Stimulated activated CD8-positive, alpha-beta memory T cell treated with anti-CD3 and anti-CD28 coated beads, Interleukin-12 subunit alpha, Interleukin-12 subunit beta, amount 100 ng/mL, for 1 hour (primary cell): Measurements from ENCODE around the gene NEDD9.

Source experiments
- DNase-seq: peaks from one replicate; pipeline ENCODE4 v3.0.0-alpha.2; 2020; ENCODE audit warnings: low read depth

The NEDD9 gene

GRCh38 chr6:11217360-11218101, 14.9 kb downstream of the NEDD9 start:
- DNase-seq: no peak

DNA sequence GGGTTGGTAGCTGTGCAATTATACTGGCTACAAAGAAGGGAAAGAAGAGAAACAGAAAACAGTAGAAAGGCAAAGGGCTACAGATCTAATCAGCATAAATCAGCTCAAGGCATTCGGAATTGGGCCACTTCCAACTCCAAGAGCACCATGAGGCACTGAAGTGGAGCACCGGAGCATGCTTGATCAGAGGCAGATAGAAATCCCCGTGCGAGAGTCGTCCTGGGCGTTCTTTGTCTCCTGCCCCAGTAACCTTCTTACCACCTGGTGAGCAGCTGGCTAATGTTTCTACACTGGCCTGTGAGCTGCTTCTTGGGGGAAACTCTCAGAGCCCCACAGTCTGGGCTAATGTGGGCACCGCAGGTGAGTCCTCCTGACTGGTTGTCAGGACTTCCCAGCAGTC, 16.7 kb downstream of the NEDD9 start:
- no peak for DNase-seq

- DNase-seq: no peak
Measured at GRCh38 chr6:11214901-11215300, 17.6 kb downstream of the NEDD9 start.

GRCh38 chr6:11214084-11214833, 18.2 kb downstream of the NEDD9 start:
- DNase-seq: no peak

DNA sequence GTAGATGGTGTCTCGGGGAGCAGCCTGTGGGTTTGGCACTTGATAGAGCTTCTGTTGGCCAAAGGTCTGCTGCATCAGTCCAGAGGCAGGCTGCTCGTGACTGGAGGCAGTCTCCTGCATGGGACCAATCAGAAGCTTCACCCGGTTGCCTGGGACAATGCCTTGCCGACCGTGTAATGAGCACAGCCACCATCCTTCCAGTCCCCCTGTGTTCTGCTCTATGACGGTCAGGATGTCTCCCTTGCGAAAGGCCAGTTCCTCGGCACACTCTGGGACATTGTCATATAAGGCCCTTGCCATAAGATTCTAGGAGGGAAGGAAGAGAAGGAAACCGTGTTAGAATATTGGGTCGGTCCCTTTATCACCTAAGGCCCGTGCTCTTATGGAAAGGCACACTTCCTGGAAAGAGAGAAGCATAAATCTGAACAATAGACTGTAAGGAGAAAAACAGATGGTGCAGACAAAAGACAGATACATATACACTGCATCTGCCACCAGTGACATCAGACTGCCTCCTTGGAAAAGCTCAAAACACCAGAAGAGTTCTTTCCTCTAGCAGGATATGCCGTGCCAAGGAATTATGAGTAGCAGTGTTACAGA, 18.9 kb downstream of the NEDD9 start:
- DNase-seq: no peak

GRCh38 chr6:11212664-11213063, 19.8 kb downstream of the NEDD9 start:
- no peak for DNase-seq

DNA sequence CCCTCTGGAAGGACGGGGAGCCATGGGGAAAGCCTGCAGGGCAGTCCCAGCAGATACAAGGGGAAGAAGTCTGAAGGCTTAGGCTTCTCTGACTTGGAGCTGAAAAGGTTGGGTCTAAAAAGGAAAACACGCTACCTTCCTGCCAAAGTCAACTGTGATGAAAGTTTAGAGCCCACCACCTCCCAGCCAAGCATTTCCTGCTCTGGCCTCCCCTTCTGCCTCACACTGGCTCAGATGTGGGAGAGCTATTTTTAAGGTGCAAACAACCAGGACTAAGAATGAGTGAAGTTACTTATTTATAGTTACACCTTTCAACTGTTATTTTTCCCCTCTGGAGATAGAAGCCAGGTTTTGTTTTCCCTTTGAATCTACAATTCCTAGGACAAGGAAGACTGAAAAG, 21.2 kb downstream of the NEDD9 start:
- DNase-seq: no peak

DNA sequence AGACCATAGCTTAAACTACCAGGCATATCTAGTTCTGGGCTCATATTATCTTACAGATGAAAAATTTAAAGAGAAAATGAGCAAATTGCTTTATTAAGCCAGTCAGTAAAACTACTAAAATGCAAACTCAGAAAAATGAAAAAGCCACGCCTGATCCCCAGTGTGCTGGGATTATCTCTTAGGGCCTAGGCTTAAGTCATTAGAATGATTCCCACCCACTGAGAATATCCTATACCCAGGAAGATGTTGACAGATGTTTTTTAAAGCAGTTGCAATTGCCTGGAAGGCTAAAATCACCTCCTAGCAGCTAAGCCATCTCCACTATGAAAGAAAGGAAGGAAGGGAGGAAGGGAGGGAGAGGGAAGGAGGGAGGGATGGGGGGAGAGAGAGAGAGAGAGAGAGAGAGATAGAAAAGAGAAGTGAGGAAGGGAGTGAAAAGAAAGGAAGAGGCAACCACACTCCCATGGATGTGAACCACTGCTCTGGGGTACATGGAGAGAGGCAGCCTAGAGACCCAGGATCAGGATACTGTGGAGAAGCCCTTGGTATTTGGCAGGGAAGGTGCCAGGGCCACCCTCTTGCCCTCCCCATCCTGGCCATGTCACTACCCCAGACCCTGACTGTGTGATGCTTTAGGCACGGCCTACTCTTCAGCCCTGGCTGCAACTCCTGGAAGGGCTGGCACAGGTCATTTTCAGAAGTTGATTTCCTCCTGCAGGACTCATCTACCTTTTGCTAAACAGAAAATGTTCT, 21.9 kb downstream of the NEDD9 start:
- no peak for DNase-seq

DNA sequence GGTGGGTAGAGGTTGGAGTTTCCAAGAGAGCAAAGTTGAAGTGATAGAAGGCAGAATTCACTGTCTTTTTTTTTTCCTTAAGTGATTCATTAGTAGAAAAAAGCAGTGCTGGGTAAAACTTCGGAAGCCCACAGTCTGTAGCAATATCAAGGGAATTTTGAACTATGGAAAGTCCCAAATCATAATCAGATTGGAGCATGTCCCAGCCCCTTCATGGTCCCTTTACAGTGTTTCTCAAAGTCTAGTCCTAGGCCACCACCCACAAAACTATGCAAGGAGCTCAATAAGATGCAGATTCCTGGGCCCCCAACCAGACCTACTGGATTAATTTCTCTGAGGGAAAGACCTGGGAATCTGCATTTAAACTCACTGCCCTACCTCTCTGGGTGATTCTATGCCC, 22.6 kb downstream of the NEDD9 start:
- DNase-seq: no peak

GRCh38 chr6:11209369-11209768, 23.1 kb downstream of the NEDD9 start:
- no peak for DNase-seq

GRCh38 chr6:11208854-11209253, 23.6 kb downstream of the NEDD9 start:
- no peak for DNase-seq

GRCh38 chr6:11208267-11208666, 24.2 kb downstream of the NEDD9 start:
- DNase-seq: no peak

- DNase-seq: no peak
Measured at GRCh38 chr6:11207199-11207968, 25.1 kb downstream of the NEDD9 start.

DNA sequence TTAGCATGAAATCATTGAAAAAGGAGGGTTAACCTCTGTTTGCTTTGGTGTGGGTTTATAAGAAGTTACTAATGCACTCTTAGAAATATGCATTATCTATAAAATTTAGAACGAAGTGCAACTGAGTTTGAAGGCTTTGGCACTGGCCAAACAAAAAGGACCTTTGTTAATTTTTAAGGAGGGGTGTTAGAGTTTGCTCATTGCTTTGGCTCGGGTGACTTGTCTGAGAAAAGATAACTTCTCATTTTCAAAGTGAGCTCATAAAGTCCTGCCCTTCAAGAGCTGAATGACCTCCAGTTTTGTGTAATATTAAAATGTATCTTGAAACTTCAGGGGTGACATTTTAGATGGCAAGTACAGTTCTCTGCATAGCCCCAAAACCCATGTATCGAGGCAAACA, 25.9 kb downstream of the NEDD9 start:
- no peak for DNase-seq

DNA sequence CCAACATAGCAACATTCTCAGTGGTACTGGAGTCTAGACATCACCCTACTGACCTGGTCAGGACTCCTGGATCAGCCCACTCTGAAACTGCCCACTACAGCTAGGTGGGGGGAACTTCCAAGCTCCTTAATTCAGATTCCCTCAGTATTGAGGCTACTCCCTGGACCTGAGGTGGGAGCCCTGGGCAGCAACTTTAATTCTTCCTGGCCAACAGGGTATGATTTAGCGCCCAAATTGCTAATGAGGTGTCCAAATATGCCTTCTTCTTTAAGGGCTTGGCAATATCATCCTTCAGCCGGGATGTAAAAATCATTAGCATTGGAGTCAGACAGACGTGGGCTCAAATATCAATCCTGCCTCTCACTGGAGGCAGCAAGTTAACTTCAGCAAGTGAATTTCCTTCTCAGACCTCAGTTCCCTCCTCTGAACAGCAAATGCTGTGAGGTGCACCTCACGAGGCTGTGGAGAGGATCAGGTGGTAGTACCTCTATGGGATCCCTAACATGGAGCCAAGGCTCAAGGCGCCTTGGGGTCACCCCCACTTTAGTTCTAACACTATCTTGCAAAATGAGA, 27.6 kb downstream of the NEDD9 start:
- DNase-seq: no peak

GRCh38 chr6:11204005-11204399, 28.5 kb downstream of the NEDD9 start:
- DNase-seq: no peak

DNA sequence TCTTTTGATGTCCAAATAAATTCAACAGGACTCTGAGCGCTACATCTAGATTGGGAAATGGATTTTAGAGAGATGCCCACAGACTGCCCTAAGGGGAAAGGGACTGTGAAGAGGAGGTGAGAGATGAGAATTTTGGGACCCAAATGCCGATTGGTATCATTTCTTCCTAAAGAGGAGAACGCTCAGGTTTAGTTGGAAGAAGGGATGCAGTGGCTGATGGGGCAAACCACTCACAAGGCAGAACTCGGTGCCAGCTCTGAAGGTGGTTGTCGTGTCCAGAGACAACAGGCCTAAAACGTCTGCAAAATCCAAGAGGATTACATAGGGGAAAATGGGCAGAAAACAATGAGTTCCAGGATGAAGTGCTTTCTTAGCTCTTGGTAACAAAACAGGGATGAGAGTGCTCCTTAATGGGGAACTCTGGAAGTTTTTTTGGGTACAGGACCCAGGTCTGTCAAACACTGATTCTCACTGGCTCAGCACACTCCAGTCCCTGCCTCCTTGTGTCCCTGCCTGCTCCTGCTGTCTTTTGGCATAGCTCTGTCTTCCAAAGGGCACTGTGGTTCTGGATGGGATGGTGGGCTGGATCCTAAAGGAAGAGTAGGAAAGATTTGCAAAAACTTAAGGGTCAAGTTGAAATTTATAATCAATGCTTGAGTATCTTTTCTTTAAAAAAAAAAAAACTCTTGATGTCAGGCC, 29.0 kb downstream of the NEDD9 start:
- no peak for DNase-seq

DNA sequence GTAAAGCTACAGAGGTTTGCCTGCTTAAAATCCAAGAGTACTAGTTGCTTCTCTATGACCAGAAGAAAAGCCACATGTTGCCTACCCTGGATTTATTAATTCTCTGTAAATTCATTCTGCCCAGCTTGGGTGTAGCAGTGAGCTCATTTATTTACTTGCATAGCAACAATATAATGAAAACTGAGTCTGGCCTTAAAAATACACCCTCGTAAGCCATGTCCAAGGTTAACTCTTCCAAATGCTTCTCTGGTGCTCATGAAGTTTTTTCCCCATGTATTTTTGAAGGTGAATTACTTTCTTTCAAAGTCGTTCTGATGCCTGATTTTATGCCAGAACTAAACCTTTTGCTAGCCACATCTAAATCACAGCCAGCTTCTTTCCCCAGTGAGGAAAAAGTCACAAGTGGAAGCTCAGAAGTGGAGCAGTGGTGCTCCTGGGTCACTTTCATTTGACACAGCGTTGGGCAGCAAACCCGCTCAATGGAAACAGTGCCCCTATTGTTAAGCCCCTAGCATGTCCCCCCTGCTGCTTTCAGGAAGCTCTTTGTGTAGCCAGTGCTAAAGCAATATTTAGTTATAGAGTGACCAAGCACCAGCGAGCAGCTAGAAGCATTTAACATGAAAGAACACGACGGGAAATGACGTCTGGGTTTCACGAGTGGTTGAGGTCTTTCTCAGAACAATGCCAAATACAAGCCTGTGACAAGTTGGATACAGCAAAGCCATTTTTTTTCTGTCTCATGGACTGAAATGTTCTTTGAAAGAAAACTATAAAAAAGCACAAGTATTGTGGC, 29.8 kb downstream of the NEDD9 start:
- no peak for DNase-seq

GRCh38 chr6:11201772-11202512, 30.5 kb downstream of the NEDD9 start:
- DNase-seq: no peak
